GM13976 (cell line): Measurements from ENCODE around the gene GMPPB.

Experiments
- DNase-seq: peaks from one replicate; pipeline ENCODE4 v3.0.0; 2012; ENCODE audit warnings: low spot score
- in situ Hi-C: fragments of 300-500 bp; cut with MboI; formaldehyde crosslinking; loops from one replicate; pipeline ENCODE4 v1.12.0; 2022; ENCODE audit warnings: low sequenced_read_pairs, mixed read lengths, inconsistent platforms; ENCODE audit not compliant: unreplicated experiment
- TF ChIP-seq, protein P1 (sequence below): IDR thresholded peaks from 2 replicates; pipeline ENCODE4 v1.5.1; 2012; ENCODE audit warnings: borderline replicate concordance, mild to moderate bottlenecking; ENCODE audit not compliant: insufficient read depth; ENCODE audit errors: extremely low read depth, missing control alignments, control extremely low read depth

GMPPB gene

DNA sequence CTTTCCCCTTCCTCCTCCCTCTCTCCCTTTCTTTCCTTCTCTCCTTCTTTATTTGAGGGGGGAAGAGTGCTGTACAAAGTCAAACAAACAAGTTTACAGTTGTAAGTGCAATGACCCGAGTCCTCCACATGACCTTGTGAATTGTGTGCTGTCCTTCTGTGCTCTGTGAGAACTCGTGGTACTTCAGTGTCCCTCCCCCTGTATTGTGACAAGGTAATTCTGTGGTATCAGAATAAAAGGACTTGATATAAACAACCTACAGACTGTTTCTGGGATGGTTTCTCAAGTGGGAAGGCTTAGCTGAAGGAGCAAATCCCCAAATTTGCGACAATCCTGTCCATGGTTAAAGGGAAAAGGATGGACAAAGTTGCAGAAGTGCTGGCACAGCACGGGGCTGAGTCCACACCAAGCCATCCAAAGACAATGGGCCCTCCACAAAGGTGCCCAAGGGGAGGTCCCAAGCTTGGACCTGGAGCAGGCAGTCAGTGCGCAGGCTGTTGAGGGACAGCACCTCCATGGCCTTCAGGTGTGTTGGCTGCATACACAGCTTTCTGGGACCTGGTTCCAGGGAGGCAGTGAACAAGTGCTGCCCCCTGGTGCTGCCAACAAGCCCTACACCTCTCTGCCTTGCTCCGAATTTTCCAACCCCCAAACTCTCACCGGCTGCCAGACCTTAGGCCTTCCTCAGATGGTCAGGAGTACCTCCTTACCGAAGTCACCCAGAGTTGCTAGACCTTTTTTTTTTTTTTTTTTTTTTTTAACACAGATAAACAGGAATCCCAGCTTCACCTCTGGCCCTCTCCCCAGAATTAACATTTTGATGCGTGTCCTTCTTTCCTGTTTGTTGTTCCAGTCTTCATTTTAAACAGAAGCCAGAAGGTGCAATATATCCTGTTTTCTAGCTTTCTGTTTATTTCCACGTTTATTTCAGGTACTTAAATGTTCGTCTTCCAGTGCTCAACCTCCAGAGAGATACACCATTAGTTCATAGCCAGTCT is 52.2 kb downstream of the GMPPB start:
- in situ Hi-C loops: loop anchor here (10.0 kb wide), 1 partner anchor 127 kb away; no protein-coding TSS in a partner anchor
- TF ChIP-seq, protein P1, sequence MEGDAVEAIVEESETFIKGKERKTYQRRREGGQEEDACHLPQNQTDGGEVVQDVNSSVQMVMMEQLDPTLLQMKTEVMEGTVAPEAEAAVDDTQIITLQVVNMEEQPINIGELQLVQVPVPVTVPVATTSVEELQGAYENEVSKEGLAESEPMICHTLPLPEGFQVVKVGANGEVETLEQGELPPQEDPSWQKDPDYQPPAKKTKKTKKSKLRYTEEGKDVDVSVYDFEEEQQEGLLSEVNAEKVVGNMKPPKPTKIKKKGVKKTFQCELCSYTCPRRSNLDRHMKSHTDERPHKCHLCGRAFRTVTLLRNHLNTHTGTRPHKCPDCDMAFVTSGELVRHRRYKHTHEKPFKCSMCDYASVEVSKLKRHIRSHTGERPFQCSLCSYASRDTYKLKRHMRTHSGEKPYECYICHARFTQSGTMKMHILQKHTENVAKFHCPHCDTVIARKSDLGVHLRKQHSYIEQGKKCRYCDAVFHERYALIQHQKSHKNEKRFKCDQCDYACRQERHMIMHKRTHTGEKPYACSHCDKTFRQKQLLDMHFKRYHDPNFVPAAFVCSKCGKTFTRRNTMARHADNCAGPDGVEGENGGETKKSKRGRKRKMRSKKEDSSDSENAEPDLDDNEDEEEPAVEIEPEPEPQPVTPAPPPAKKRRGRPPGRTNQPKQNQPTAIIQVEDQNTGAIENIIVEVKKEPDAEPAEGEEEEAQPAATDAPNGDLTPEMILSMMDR: peak; percentile 75
- peak; percentile 86 for DNase-seq

DNA sequence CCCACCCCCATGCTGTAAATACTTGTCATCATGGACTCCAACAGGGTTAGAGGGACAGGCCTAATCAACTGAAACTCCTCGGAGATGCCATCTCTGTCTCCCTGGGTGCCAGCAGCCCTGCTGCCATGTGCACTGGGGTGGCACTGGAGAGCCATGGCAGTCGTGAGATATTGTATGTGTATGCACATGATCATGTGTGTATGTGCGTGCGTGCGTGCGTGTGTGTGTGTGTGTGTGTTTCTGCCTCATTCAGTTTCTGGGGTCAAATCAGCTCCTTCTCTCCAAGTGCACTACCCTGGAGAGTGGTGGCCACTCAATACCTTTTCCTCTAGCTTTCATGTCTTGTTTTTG is 52.8 kb downstream of the GMPPB start:
- TF ChIP-seq, protein P1: no peak
- DNase-seq: no peak
- in situ Hi-C loops: loop anchor here (10.0 kb wide), 1 partner anchor 126 kb away; no protein-coding TSS in a partner anchor
